GM12878 (cell line): ENCODE data around the gene PCSK9. TPM values are rescaled to one million over a fixed set of nuclear protein-coding genes. Genes with fewer than 3 reads are reported as not detected.

Source experiments
- ATAC-seq: fragments of 200-7000 bp; cut with Tn5 transposase; 3 replicates; pipeline ENCODE4 v1.9.1; 2020; ENCODE audit warnings: mild to moderate bottlenecking, moderate library complexity
- BruUV-seq: library from RNA; stranded (reverse); fragments of 400-500 nt; replicated peaks from 2 replicates; lab custom pipeline; 2021; lab: Mats Ljungman, UMichigan
- CTCF ChIA-PET: fragments of 300-600 bp; sonication (Branson Sonifier 250); formaldehyde crosslinking; extraction: SDS; loops from one replicate; lab custom pipeline; 2021; ENCODE audit warnings: inconsistent platforms; lab: Yijun Ruan, JAX
- POLR2A ChIA-PET: fragments of 350-600 bp; formaldehyde crosslinking; extraction: SDS; loops from one replicate; lab custom pipeline; 2021; ENCODE audit warnings: inconsistent platforms; lab: Charles Lee
- RAD21 ChIA-PET: fragments of 300-600 bp; sonication (Branson Sonifier 250); formaldehyde crosslinking; loops from one replicate; lab custom pipeline; 2023; ENCODE audit warnings: antibody characterized with exemption; ENCODE audit not compliant: unreplicated experiment; lab: Charles Lee
- SMC1A ChIA-PET: fragments of 300-600 bp; sonication (Branson Sonifier 250); formaldehyde crosslinking; loops from one replicate; lab custom pipeline; 2023; ENCODE audit not compliant: unreplicated experiment, uncharacterized antibody; lab: Charles Lee
- DNase-seq: peaks from one replicate; pipeline ENCODE4 v3.0.0-alpha.2; 2011; ENCODE audit warnings: low read depth, low spot score
- FAIRE-seq: peaks from 3 replicates; lab custom pipeline; 2011; peaks lifted over from hg19 to GRCh38; lab: Jason Lieb, UNC
- H2AFZ ChIP-seq: 2 replicates; pipeline ENCODE4 v1.6.0; 2011; ENCODE audit warnings: low read depth, low read length, control low read depth; ENCODE audit not compliant: control insufficient read depth
- H3K27ac ChIP-seq: 2 replicates; pipeline ENCODE4 v1.5.1; 2011; ENCODE audit warnings: control low read depth; ENCODE audit not compliant: control insufficient read depth, insufficient read depth
- H3K27me3 ChIP-seq, 2 experiments: replicated peaks in 1 of 2; 2 replicates each; pipeline versions ENCODE4 v1.6.0 to v1.6.1; 2011; ENCODE audit warnings: low read length in 1 of 2; ENCODE audit not compliant: control insufficient read depth in 2 of 2, insufficient read depth in 2 of 2
- H3K36me3 ChIP-seq, 2 experiments: 2 replicates each; pipeline ENCODE4 v1.5.1; 2011; ENCODE audit warnings: low read length in 1 of 2; ENCODE audit not compliant: control insufficient read depth in 2 of 2, insufficient read depth in 2 of 2
- H3K4me1 ChIP-seq: 2 replicates; pipeline ENCODE4 v1.6.1; 2011; ENCODE audit warnings: mild to moderate bottlenecking, low read length, moderate library complexity, mixed read lengths; ENCODE audit not compliant: control insufficient read depth, insufficient read depth
- H3K4me2 ChIP-seq: 2 replicates; pipeline ENCODE4 v1.6.0; 2011; ENCODE audit warnings: control low read depth; ENCODE audit not compliant: control insufficient read depth, insufficient read depth
- H3K4me3 ChIP-seq: fragments of 200-600 bp; sonication (generic); 2 replicates; pipeline ENCODE4 v1.5.1; 2016
- H3K79me2 ChIP-seq: 2 replicates; pipeline ENCODE4 v1.6.0; 2011; ENCODE audit warnings: low read length; ENCODE audit not compliant: control insufficient read depth, insufficient read depth
- H3K9ac ChIP-seq: 2 replicates; pipeline ENCODE4 v1.8.0; 2011; ENCODE audit warnings: low read length, control low read depth, mixed read lengths; ENCODE audit not compliant: control insufficient read depth, insufficient read depth
- H3K9me3 ChIP-seq: replicated peaks from 3 replicates; pipeline ENCODE4 v1.5.1; 2011; ENCODE audit warnings: mild to moderate bottlenecking, low read length; ENCODE audit not compliant: control insufficient read depth, insufficient read depth
- H4K20me1 ChIP-seq: 2 replicates; pipeline ENCODE4 v1.6.0; 2011; ENCODE audit not compliant: control insufficient read depth, insufficient read depth
- BCLAF1 ChIP-seq: fragments of 450-650 bp; IDR thresholded peaks from 2 replicates; pipeline ENCODE4 v1.6.1; 2017; ENCODE audit warnings: antibody characterized with exemption, mild to moderate bottlenecking, moderate library complexity
- CHD1 ChIP-seq: IDR thresholded peaks from 2 replicates; pipeline ENCODE4 v1.6.1; 2012; ENCODE audit warnings: low read depth, low read length, improper control_type of control experiment
- CUX1 ChIP-seq: IDR thresholded peaks from 2 replicates; pipeline ENCODE4 v1.6.1; 2012; ENCODE audit warnings: improper control_type of control experiment, low read depth, low read length; ENCODE audit not compliant: insufficient replicate concordance
- ELK1 ChIP-seq: IDR thresholded peaks from 2 replicates; pipeline ENCODE4 v1.6.1; 2012; ENCODE audit warnings: low read depth, low read length, improper control_type of control experiment
- FOS ChIP-seq: IDR thresholded peaks from 3 replicates; pipeline ENCODE4 v1.6.1; 2011; ENCODE audit warnings: borderline replicate concordance; ENCODE audit not compliant: insufficient read length; ENCODE audit errors: extremely low read depth
- HDAC6 ChIP-seq: fragments of 200-600 bp; sonication (generic); IDR thresholded peaks from one replicate; pipeline ENCODE4 v1.8.0; 2017; ENCODE audit warnings: antibody characterized with exemption; ENCODE audit not compliant: unreplicated experiment
- HSF1 ChIP-seq: fragments of 150-350 bp; IDR thresholded peaks from 2 replicates; pipeline ENCODE4 v1.6.1; 2014; ENCODE audit warnings: mild to moderate bottlenecking, low read depth, low read length
- MTA3 ChIP-seq: IDR thresholded peaks from 2 replicates; pipeline ENCODE4 v1.6.1; 2012; ENCODE audit warnings: low read length, inconsistent platforms, borderline replicate concordance
- NR2F1 ChIP-seq: fragments of 450-650 bp; conservative IDR thresholded peaks from 2 replicates; pipeline ENCODE4 v1.6.1; 2017; ENCODE audit warnings: mild to moderate bottlenecking
- RCOR1 ChIP-seq: conservative IDR thresholded peaks from 2 replicates; pipeline ENCODE4 v1.6.1; 2012; ENCODE audit warnings: low read depth, low read length, improper control_type of control experiment
- SIN3A ChIP-seq: IDR thresholded peaks from 2 replicates; pipeline ENCODE4 v1.6.1; 2012; ENCODE audit warnings: low read depth, low read length, improper control_type of control experiment
- SMAD5 ChIP-seq: IDR thresholded peaks from 2 replicates; pipeline ENCODE4 v1.6.1; 2016; ENCODE audit warnings: antibody characterized with exemption, low read depth
- TARDBP ChIP-seq: IDR thresholded peaks from 2 replicates; pipeline ENCODE4 v1.6.1; 2016; ENCODE audit warnings: borderline replicate concordance
- WGBS: methylation state at CpG from one replicate; pipeline ENCODE4 v1.1.6; 2016; ENCODE audit warnings: low lambda C conversion rate; ENCODE audit not compliant: insufficient replicate concordance, insufficient coverage; ENCODE audit errors: missing lambda C conversion rate; 5-methylcytosine and 5-hydroxymethylcytosine counted together
- in situ Hi-C: fragments of 300-500 bp; cut with MboI; formaldehyde crosslinking; loops from 9 replicates; pipeline ENCODE4 v1.14.3; 2018; ENCODE audit warnings: mixed read lengths
- intact Hi-C: fragments of 100-400 bp; cut with micrococcal nuclease; formaldehyde crosslinking; loops from one replicate; pipeline ENCODE4 v1.14.2; 2022; ENCODE audit not compliant: unreplicated experiment
- polyA plus RNA-seq, 11 experiments: library from polyadenylated mRNA; depleted of rRNA in 4 of 11; unstranded in 6 of 11; stranded (reverse) in 5 of 11; fragments of >200 nt; fragmentation: Nextera tagmentation in 4 of 11; fragmentation: Illumina TruSeq in 1 of 11; extraction: Ambion mirVana in 4 of 11; extraction: Trizol in 1 of 11; gene quantifications; 1 replicate in 1 of 11; 2 replicates in 10 of 11; pipeline versions ENCODE4 v1.2.1 to v1.2.3, GENCODE V29; 2011 to 2016; ENCODE audit warnings: inconsistent platforms in 2 of 11, missing spikeins in 2 of 11, low read depth in 1 of 11
- total RNA-seq, 4 experiments: library from RNA; depleted of rRNA in 3 of 4; stranded (reverse); fragments of >200 nt in 3 of 4; fragmentation: Illumina TruSeq in 1 of 4; extraction: Trizol in 1 of 4; gene quantifications; 2 replicates each; pipeline versions ENCODE4 v1.2.1 to v1.2.3, GENCODE V29; 2013 to 2021

Gene PCSK9
- total and polyA plus RNA-seq, 10 of the 15 experiments (the other 5 are each of a cell fraction or from before 2014, with no cell fraction given): 0.03 to 0.15 TPM; not detected in 8

- ATAC-seq (no peak), DNase-seq (no peak), FAIRE-seq (no peak)
- peaks cover 6 to 20% of the 10 kb centered on the region in 2 experiments; a peak in 3 of 4 replicates for H3K36me3 ChIP-seq
- H3K4me2 ChIP-seq: no peak overlapping the region
- intact Hi-C loops (no loop called here), in situ Hi-C loops (no loop called here)
- no peak overlapping the region for H2AFZ ChIP-seq
- H3K79me2 ChIP-seq: no peaks in the 10 kb centered on the region
- H3K4me3 ChIP-seq: no peak overlapping the region
- ChIA-PET RAD21 (no interaction called here), CTCF (interaction anchor here (0.6 to 1.2 kb wide), 3 partner anchors 11 to 171 kb away, joined by 3 read pairs; no protein-coding TSS in a partner anchor), POLR2A (no interaction called here), SMC1A (interaction anchor here (1.1 kb wide), 1 partner anchor 13 kb away, joined by 3 read pairs; no protein-coding TSS in a partner anchor)
- 83% methylated on average over 6 of the region's 6 CpGs for WGBS
- no peaks in the 10 kb centered on the region for H3K27me3 ChIP-seq
- H3K9ac ChIP-seq: no peak overlapping the region
- H3K9me3 ChIP-seq: no peaks in the 10 kb centered on the region
- no peaks in the 10 kb centered on the region for H3K4me1 ChIP-seq
- no peak for TF ChIP-seq MTA3
- TF ChIP-seq TARDBP: no peak
- no peak for TF ChIP-seq FOS
- TF ChIP-seq HDAC6: no peak
- no peak for TF ChIP-seq ELK1
- TF ChIP-seq NR2F1: no peak
- TF ChIP-seq RCOR1: no peak
- no peak for TF ChIP-seq SMAD5
- TF ChIP-seq SIN3A: no peak
- TF ChIP-seq CHD1: no peak
- TF ChIP-seq HSF1: no peak
- TF ChIP-seq CUX1: no peak
- no peak for TF ChIP-seq BCLAF1
- no peaks in the 10 kb centered on the region for H4K20me1 ChIP-seq
- no peak overlapping the region for H3K27ac ChIP-seq
- no TSS peak for BruUV-seq
Observed at GRCh38 chr1:55107101-55107500, 67.8 kb downstream of the PCSK9 start.
